HTERT RPE-1 (cell line): ENCODE measurements around the gene HVCN1.
"Not testable (repeated sequence)": the region's sequence is repeated elsewhere in the genome, so short reads cannot be mapped to it uniquely, and the experiment has no call there.

ENCODE experiments used
- in situ Hi-C: fragments of 300-500 bp; cut with MboI; formaldehyde crosslinking; loops from 4 replicates; pipeline ENCODE4 v1.14.3; 2020; ENCODE audit warnings: low sequenced_read_pairs

Gene HVCN1

GRCh38 chr12:110619534-110619953 is 69.4 kb downstream of the HVCN1 start:
- in situ Hi-C loops: no loop called here

- in situ Hi-C loops: no loop called here
These were observed 72.3 kb downstream of the HVCN1 start for GRCh38 chr12:110616471-110617115.

GRCh38 chr12:110615171-110615570 is 73.7 kb downstream of the HVCN1 start:
- in situ Hi-C loops: no loop called here

- in situ Hi-C loops: no loop called here
These were observed 74.9 kb downstream of the HVCN1 start, which contains the start of gene TCTN1 for GRCh38 chr12:110613771-110614684. TSS of gene TCTN1 (plus strand) at chr12:110614129. CDS start at chr12:110614183, 54 bp downstream.

DNA sequence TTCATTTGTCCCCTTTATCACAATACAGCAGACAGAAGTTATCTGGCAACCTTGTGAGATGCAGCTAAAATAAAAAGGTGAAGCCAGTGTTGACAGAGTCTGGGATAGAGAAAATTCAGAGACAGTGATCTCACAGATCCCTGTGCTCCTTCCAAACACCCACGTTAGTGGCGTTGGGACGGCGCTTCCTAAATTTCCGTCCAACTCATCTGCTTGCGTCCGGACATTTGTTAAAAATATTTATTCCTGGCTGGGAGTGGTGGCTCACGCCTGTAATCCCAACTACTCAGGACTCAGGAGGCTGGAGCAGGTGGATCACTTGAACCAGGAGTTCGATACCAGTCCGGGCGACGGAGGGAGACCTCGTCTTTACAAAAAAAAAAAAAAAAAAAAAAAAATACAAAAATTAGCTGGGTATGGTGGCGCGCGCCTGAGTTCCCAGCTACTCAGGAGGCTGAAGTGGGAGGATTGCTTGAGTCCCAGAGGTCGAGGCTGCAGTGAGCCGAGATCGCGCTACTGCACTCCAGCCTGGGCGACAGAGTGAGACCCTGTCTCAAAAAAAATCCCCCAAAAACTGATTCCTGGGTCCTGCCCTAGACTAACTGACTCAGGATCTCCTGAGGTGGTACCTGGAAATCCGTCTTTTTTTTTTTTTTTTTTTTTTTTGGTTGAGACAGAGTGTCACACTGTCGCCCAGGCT is 75.7 kb downstream of the HVCN1 start:
- in situ Hi-C loops: no loop called here

GRCh38 chr12:110606253-110606611 is 82.7 kb downstream of the HVCN1 start:
- in situ Hi-C loops: no loop called here

DNA sequence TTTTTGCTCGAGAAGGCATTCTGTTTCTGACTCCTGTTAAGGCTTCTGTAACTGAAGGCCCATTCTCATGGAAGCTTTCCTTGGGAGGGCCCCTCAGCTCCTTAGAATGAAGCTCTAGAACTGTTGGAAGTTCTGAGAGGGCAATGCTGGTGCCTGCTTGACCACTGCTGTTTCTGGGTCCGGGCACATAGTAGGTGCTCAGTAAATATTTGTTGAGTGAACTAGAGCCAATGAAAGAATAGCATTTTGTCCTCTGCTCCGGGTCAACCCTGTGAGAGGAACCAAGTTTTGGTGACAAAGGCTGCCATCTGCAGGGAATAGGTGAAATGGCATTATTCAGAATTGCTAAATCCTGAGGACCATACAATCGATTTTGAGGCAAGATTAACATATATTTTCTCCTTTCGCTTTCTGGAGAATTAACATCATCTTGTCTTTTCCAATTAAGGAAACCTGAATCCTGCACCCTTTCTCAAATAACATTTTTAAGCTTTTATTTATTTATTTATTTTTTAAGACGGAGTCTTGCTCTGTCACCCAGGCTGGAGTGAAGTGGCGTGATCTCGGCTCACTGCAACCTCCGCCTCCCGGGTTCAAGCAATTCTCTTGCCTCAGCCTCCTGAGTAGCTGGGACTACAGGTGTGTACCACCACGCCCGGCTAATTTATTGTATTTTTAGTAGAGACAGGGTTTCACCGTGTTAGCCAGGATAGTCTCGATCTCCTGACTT is 86.7 kb downstream of the HVCN1 start:
- in situ Hi-C loops: not testable (repeated sequence)

DNA sequence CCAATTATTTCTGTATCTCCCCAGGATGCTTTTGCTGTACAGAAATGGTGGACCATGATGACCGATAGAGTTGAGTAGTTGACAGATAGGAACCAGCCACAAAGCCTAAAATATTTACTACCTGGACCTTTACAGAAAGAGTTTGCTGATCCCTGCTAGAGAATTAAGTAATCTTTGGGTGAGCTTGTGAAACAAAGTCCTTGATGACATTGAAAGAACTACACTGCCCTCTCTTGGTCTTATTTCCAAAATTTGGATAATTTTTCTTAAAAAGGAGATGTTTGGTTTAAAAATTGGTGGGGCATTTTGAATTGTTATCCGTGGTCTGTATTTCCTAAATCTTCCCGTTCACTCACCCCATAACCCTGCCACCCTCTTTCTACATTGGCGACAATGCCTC is 88.7 kb downstream of the HVCN1 start:
- in situ Hi-C loops: no loop called here

- in situ Hi-C loops: no loop called here
These were observed 89.6 kb downstream of the HVCN1 start for GRCh38 chr12:110599334-110599733.
